Vagina (tissue), 2 donors: Measurements from ENCODE around the gene HTRA3. TPM values are rescaled to one million over a fixed set of nuclear protein-coding genes. Genes with fewer than 3 reads are reported as not detected.

Experiments
- DNase-seq, 2 donors: peaks; one replicate each; pipeline ENCODE4 v3.0.0-alpha.2; 2017; ENCODE audit errors: extremely low spot score in 2 of 2
- H3K27ac ChIP-seq: fragments of 200-600 bp; sonication (generic); one replicate; pipeline ENCODE4 v1.5.1; 2019
- H3K27me3 ChIP-seq: fragments of 200-600 bp; sonication (generic); one replicate; pipeline ENCODE4 v1.5.1; 2019
- H3K36me3 ChIP-seq, 2 donors: fragments of 200-600 bp; sonication (generic); one replicate each; pipeline ENCODE4 v1.5.1; 2017 to 2019
- H3K4me1 ChIP-seq: fragments of 200-600 bp; sonication (generic); one replicate; pipeline ENCODE4 v1.5.1; 2019
- H3K4me3 ChIP-seq, 2 donors: fragments of 200-600 bp; sonication (generic); 1 replicate in 1 of 2; 2 replicates in 1 of 2; pipeline ENCODE4 v1.5.1; 2016 to 2019
- H3K9me3 ChIP-seq: fragments of 200-600 bp; sonication (generic); one replicate; pipeline ENCODE4 v1.5.1; 2019
- CTCF ChIP-seq, 3 experiments: fragments of 450-650 bp in 2 of 3; fragments of 200-600 bp in 1 of 3; sonication (generic) in 1 of 3; IDR thresholded peaks; one replicate each; pipeline ENCODE4 v1.5.1; 2017 to 2019; ENCODE audit warnings: antibody characterized with exemption in 3 of 3, mild to moderate bottlenecking in 2 of 3, moderate library complexity in 2 of 3
- POLR2A ChIP-seq, 2 donors: fragments of 450-650 bp; IDR thresholded peaks; one replicate each; pipeline ENCODE4 v1.6.1; 2017; ENCODE audit warnings: antibody characterized with exemption in 2 of 2, mild to moderate bottlenecking in 2 of 2, moderate library complexity in 2 of 2
- POLR2AphosphoS5 ChIP-seq, 2 donors: sonication (generic); formaldehyde crosslinking; IDR thresholded peaks; one replicate each; pipeline ENCODE4 v1.9.0; 2017; ENCODE audit warnings: antibody characterized with exemption in 2 of 2, mild to moderate bottlenecking in 2 of 2, low read depth in 1 of 2; ENCODE audit not compliant: insufficient read depth in 1 of 2
- intact Hi-C: fragments of 100-400 bp; cut with DNase I; formaldehyde crosslinking; loops from one replicate; pipeline ENCODE4 v1.15.1; 2023
- total RNA-seq: library from RNA; depleted of rRNA; stranded (reverse); fragments of >200 nt; gene quantifications from one replicate; pipeline ENCODE4 v1.2.3, GENCODE V29; 2016

The HTRA3 gene
- total RNA-seq, 1 donor from 2014 or later, result 33.1 TPM

DNA sequence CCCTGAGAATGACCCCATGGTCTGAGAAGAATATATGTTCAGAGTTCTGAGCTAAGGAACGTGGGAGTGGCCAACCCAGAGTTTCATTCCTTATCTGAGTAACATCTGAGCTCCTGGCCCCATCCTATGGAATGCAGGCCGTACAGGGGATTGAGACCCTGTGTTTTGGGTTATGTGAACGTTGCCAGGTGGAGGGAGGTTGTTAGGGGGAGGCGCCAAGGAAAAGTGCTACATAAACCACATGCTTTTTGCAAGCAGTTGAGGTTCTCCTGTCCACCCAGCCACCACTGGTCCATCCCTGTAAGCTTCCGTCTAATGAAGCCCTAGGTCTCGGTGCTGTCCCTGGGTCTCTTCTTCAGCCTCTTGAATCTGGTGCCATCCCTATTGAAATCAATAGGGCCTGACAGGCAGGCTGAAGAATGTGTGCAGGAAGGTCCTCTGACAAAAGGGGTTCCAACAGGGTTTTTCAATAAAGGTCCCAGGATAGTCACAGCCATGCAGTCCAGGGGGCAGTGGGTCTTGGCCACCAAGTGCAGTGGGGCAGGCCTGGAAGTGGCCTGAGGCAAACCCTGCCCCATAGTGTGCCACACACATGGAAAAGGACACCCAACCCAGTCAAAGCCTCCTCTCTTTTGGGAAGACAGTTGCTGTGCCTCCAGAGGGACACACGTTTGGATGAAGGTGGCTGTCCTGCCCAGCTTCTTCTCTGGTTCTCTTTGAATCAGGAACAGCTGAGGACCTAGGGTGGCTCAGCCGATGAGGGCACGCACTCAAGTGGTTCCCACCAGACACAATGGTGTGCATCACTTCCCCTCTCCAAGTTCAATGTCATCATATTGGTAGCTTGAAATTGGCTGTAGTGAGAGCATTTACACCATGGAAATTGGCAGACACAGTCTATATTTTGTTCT, 53.5 kb downstream of the HTRA3 start:
- intact Hi-C loops, result no loop called here
- Histone ChIP-seq H3K9me3 (no peaks in the 10 kb centered on the region), H3K27ac (no peak overlapping the region), H3K4me3 (no peak overlapping the region), H3K4me1 (peaks cover 12% of the 10 kb centered on the region), H3K36me3 (no peaks in the 10 kb centered on the region), H3K27me3 (no peaks in the 10 kb centered on the region)
- DNase-seq, result peak; percentile 74 to 79
- no peak for TF ChIP-seq POLR2AphosphoS5 (IDR thresholded peaks at IDR 0.05; ENCODE audit: insufficient read depth in 1 of 2, low read depth in 1 of 2)
- no peak for TF ChIP-seq CTCF (IDR thresholded peaks at IDR 0.05)
- TF ChIP-seq POLR2A (IDR thresholded peaks at IDR 0.05), result no peak

DNA sequence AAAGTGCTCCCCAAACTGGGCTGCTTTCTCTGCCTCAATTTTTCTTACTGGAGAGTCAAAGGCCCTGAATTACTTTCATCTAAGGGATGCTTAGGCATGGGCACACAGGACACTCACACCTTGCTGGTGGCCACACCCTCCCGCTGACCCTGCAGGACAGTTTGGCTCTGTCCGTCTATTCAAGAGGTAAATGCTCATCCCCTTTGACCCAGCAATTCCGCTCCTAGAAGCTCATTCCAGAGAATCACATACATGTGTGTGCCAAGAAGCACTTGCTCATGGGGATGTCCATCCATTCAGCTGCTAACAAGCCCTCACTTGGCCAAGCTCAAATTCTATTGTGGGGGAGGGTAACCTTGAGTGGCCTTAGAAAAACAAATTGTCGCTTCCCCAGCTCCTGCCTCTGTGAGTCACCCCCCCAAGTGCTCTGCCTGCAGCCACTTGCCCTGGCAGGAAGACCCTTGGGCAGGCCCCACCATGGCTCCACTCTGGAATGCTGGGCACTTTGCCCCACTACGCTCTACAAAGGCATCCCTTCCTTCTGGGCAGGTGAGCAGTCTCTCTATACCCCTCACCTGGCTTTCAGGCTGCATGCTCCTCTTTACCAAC, 54.5 kb downstream of the HTRA3 start:
- intact Hi-C loops, result no loop called here
- Histone ChIP-seq H3K27ac (no peak overlapping the region), H3K36me3 (no peaks in the 10 kb centered on the region), H3K9me3 (no peaks in the 10 kb centered on the region), H3K27me3 (no peaks in the 10 kb centered on the region), H3K4me3 (no peak overlapping the region), H3K4me1 (peaks cover 12% of the 10 kb centered on the region)
- no peak for TF ChIP-seq POLR2A (IDR thresholded peaks at IDR 0.05)
- no peak for TF ChIP-seq POLR2AphosphoS5 (IDR thresholded peaks at IDR 0.05; ENCODE audit: insufficient read depth in 1 of 2, low read depth in 1 of 2)
- TF ChIP-seq CTCF (IDR thresholded peaks at IDR 0.05), result no peak
- DNase-seq, result peak; percentile 34 to 58

GRCh38 chr4:8324640-8325239, 55.2 kb downstream of the HTRA3 start:
- no peak overlapping the region for H3K4me3 ChIP-seq
- H3K4me1 ChIP-seq, result peaks cover 7% of the 10 kb centered on the region
- TF ChIP-seq POLR2A (IDR thresholded peaks at IDR 0.05), result no peak
- TF ChIP-seq POLR2AphosphoS5 (IDR thresholded peaks at IDR 0.05; ENCODE audit: insufficient read depth in 1 of 2, low read depth in 1 of 2), result no peak
- no peak for TF ChIP-seq CTCF (IDR thresholded peaks at IDR 0.05)
- H3K9me3 ChIP-seq, result no peaks in the 10 kb centered on the region
- intact Hi-C loops, result no loop called here
- no peak overlapping the region for H3K27ac ChIP-seq
- H3K36me3 ChIP-seq, result no peaks in the 10 kb centered on the region
- DNase-seq, result peak; percentile 74 to 88
- H3K27me3 ChIP-seq, result no peaks in the 10 kb centered on the region

DNA sequence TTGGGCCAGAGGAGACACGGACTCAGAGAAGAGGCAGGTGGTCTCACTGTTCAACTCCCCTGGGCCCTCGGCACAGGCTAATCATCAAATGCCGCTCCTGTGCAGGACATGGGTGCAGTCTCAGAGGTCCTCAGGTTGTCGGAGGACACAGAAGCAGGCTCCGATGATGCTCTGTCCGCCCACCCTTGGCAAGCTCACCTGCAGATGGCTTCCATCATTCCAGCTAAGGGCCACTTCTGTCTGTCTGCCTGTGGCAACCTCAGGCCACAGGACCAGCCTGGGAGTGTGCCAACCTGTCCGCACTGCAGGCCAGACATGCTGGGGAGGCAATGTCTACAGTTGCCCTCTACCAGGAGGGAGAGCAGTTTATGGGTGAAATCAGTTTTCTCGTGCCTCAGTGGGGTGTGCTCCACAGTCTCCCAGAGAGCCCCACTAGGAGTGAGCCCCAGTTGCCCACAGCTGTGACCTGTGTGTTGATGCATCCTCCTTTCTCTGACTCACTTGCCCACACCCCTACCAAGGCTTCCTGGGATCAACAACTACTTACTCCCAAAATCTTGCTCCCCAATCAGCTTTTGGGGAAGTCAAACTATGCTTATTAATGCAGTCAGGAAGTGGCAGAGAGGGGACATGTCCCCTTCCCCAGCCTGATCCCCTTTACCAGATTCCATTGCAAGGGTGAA, 55.9 kb downstream of the HTRA3 start:
- no peak overlapping the region for H3K27ac ChIP-seq
- TF ChIP-seq POLR2A (IDR thresholded peaks at IDR 0.05), result no peak
- TF ChIP-seq CTCF (IDR thresholded peaks at IDR 0.05), result no peak
- no peak for TF ChIP-seq POLR2AphosphoS5 (IDR thresholded peaks at IDR 0.05; ENCODE audit: insufficient read depth in 1 of 2, low read depth in 1 of 2)
- H3K9me3 ChIP-seq, result no peaks in the 10 kb centered on the region
- no peaks in the 10 kb centered on the region for H3K27me3 ChIP-seq
- intact Hi-C loops, result no loop called here
- peaks cover under 1% of the 10 kb centered on the region for H3K4me1 ChIP-seq
- no peak for DNase-seq
- H3K4me3 ChIP-seq, result no peak overlapping the region
- no peaks in the 10 kb centered on the region for H3K36me3 ChIP-seq
